K562 (cell line): Measurements from ENCODE around the gene MARS1. TPM values are rescaled to one million over a fixed set of nuclear protein-coding genes. Genes with fewer than 3 reads are reported as not detected.

Source experiments
- ARNT ChIP-seq, 2 experiments: fragments of 450-650 bp; IDR thresholded peaks; 2 replicates each; pipeline ENCODE4 v1.6.1; 2016; ENCODE audit warnings: mild to moderate bottlenecking in 1 of 2
- BMI1 ChIP-seq: fragments of 150-350 bp; IDR thresholded peaks from 2 replicates; pipeline ENCODE4 v1.6.1; 2014; ENCODE audit warnings: low read length
- CEBPZ ChIP-seq: fragments of 150-350 bp; IDR thresholded peaks from 2 replicates; pipeline ENCODE4 v1.6.1; 2014; ENCODE audit warnings: low read depth, mild to moderate bottlenecking, low read length, borderline replicate concordance
- DMBX1 ChIP-seq: fragments of 250-450 bp; sonication (Bioruptor Pico); IDR thresholded peaks from 2 replicates; pipeline ENCODE4 v1.8.0; 2022; ENCODE audit warnings: inconsistent platforms, mild to moderate bottlenecking, moderate library complexity, borderline replicate concordance
- EP300 ChIP-seq: IDR thresholded peaks from 2 replicates; pipeline ENCODE4 v1.6.1; 2012; ENCODE audit warnings: low read length, improper control_type of control experiment
- EZH2 ChIP-seq: IDR thresholded peaks from 2 replicates; pipeline ENCODE4 v1.6.1; 2012; ENCODE audit warnings: low read depth, mild to moderate bottlenecking, inconsistent platforms, low read length, borderline replicate concordance
- HDAC6 ChIP-seq: IDR thresholded peaks from 2 replicates; pipeline ENCODE4 v1.6.1; 2012; ENCODE audit warnings: low read depth, mild to moderate bottlenecking, control low read depth, inconsistent platforms, low read length, moderate library complexity
- HMBOX1 ChIP-seq: sonication (generic); IDR thresholded peaks from 2 replicates; pipeline ENCODE4 v1.6.1; 2016
- KHSRP ChIP-seq: fragments of 450-650 bp; IDR thresholded peaks from 2 replicates; pipeline ENCODE4 v1.6.1; 2017
- LEF1 ChIP-seq: fragments of 450-650 bp; IDR thresholded peaks from 2 replicates; pipeline ENCODE4 v1.6.1; 2016; ENCODE audit warnings: mild to moderate bottlenecking
- MAZ ChIP-seq, 2 experiments: fragments of 450-650 bp in 1 of 2; sonication (generic) in 1 of 2; formaldehyde crosslinking; IDR thresholded peaks in 1 of 2; conservative IDR thresholded peaks in 1 of 2; 2 replicates each; pipeline versions ENCODE4 v1.4.0 to v1.5.0; 2020; ENCODE audit warnings: mild to moderate bottlenecking in 1 of 2, missing genetic modification reagents in 1 of 2
- MCM5 ChIP-seq: fragments of 450-650 bp; IDR thresholded peaks from 2 replicates; pipeline ENCODE4 v1.6.1; 2016; ENCODE audit warnings: low read depth
- MECOM ChIP-seq: fragments of 250-450 bp; sonication (Bioruptor Pico); IDR thresholded peaks from 2 replicates; pipeline ENCODE4 v1.8.0; 2022; ENCODE audit warnings: inconsistent platforms
- MYBL2 ChIP-seq, 2 experiments: fragments of 450-650 bp in 1 of 2; sonication (generic) in 1 of 2; formaldehyde crosslinking in 1 of 2; IDR thresholded peaks; 2 replicates each; pipeline versions ENCODE4 v1.6.1 to v1.8.1; 2017 to 2022; ENCODE audit warnings: borderline replicate concordance in 1 of 2, inconsistent platforms in 1 of 2, low read depth in 1 of 2, mild to moderate bottlenecking in 1 of 2, missing genetic modification reagents in 1 of 2, moderate library complexity in 1 of 2
- RBM17 ChIP-seq: fragments of 200-400 bp; formaldehyde crosslinking; IDR thresholded peaks from 2 replicates; pipeline ENCODE4 v1.6.1; 2017; ENCODE audit warnings: low read depth, mild to moderate bottlenecking, low read length, borderline replicate concordance
- RNF2 ChIP-seq: sonication (generic); IDR thresholded peaks from 2 replicates; pipeline ENCODE4 v1.6.1; 2016
- TARDBP ChIP-seq: fragments of 450-650 bp; IDR thresholded peaks from 2 replicates; pipeline ENCODE4 v1.6.1; 2016
- TBP ChIP-seq: optimal IDR thresholded peaks from 2 replicates; pipeline ENCODE3; 2011; ENCODE audit warnings: low read depth, low read length, improper control_type of control experiment
- ZBTB43 ChIP-seq: sonication (generic); formaldehyde crosslinking; IDR thresholded peaks from 2 replicates; pipeline ENCODE4 v1.8.0; 2023; ENCODE audit warnings: mild to moderate bottlenecking, missing genetic modification reagents
- ZHX1 ChIP-seq: fragments of 150-350 bp; conservative IDR thresholded peaks from 2 replicates; pipeline ENCODE4 v1.6.1; 2014; ENCODE audit warnings: low read length
- ZNF583 ChIP-seq: fragments of 250-450 bp; sonication (Bioruptor Pico); IDR thresholded peaks from 2 replicates; pipeline ENCODE4 v1.4.0; 2020
- polyA plus RNA-seq, 8 experiments: library from polyadenylated mRNA; depleted of rRNA in 4 of 8; stranded (reverse) in 5 of 8; unstranded in 3 of 8; fragments of >200 nt; fragmentation: Nextera tagmentation in 2 of 8; fragmentation: Illumina TruSeq in 1 of 8; extraction: Ambion mirVana in 2 of 8; extraction: Trizol in 1 of 8; gene quantifications; 2 replicates each; pipeline versions ENCODE4 v1.2.1 to v1.2.3, GENCODE V29; 2011 to 2014; ENCODE audit warnings: inconsistent platforms in 1 of 8, missing spikeins in 1 of 8
- total RNA-seq, 7 experiments: library from RNA; depleted of rRNA in 6 of 7; stranded (reverse); fragments of >200 nt in 6 of 7; fragmentation: Illumina TruSeq in 2 of 7; extraction: Trizol in 2 of 7; gene quantifications; 2 replicates each; pipeline versions ENCODE4 v1.2.1 to v1.2.3, GENCODE V29; 2011 to 2021; ENCODE audit warnings: low replicate concordance in 1 of 7

MARS1 gene
- total and polyA plus RNA-seq, 9 of the 15 experiments (the other 6 are each of a cell fraction or from before 2014, with no cell fraction given) = 117 to 382 (median 220) TPM

- TF ChIP-seq ZBTB43 (CRISPR knock-in tag) = no peak
- no peak for TF ChIP-seq ZNF583 (CRISPR knock-in tag)
- TF ChIP-seq MAZ (CRISPR knock-in tag; conservative IDR thresholded peaks at IDR 0.05 in 1 of 2, IDR thresholded peaks at IDR 0.05 in 1 of 2) = peak; percentile 48 to 60; a peak in 3 of 4 replicates
- TF ChIP-seq KHSRP = no peak
- no peak for TF ChIP-seq EZH2
- TF ChIP-seq CEBPZ = no peak
- TF ChIP-seq BMI1 = no peak
- TF ChIP-seq EP300 = no peak
- 0 out of 4 replicates have a peak, but pooled peaks of 1 of the 2 experiments have one; percentile 55 for TF ChIP-seq ARNT (IDR thresholded peaks at IDR 0.05)
- TF ChIP-seq RNF2 = no peak
- peak; percentile 37 for TF ChIP-seq TBP
- no peak for TF ChIP-seq MYBL2 (IDR thresholded peaks at IDR 0.05; ENCODE audit: low read depth)
- TF ChIP-seq MYBL2 (CRISPR knock-in tag; IDR thresholded peaks at IDR 0.05; ENCODE audit: borderline replicate concordance) = no peak
- no peak for TF ChIP-seq RBM17
- TF ChIP-seq HDAC6 = no peak
- 0 out of 2 replicates have a peak, but pooled peaks have one; percentile 31 for TF ChIP-seq DMBX1 (CRISPR knock-in tag)
- no peak for TF ChIP-seq ZHX1
- no peak for TF ChIP-seq TARDBP
- TF ChIP-seq LEF1 = no peak
- no peak for TF ChIP-seq HMBOX1
- TF ChIP-seq MCM5 = no peak
- no peak for TF ChIP-seq MECOM (CRISPR knock-in tag)
These were observed 28.7 kb upstream of the MARS1 start (continued) for GRCh38 chr12:57459055-57459749.
